GM21390 (cell line): ENCODE results near the gene MYH9.

ENCODE experiments used
- ATAC-seq: cut with Tn5 transposase; IDR thresholded peaks from one replicate; pipeline ENCODE4 v1.9.1; 2021; ENCODE audit not compliant: unreplicated experiment

The MYH9 gene

GRCh38 chr22:36386900-36387708 is 663 bp downstream of the MYH9 start:
- peak; percentile 24 for ATAC-seq

- ATAC-seq: no peak
Observed at GRCh38 chr22:36386351-36386899, 1.3 kb downstream of the MYH9 start.

GRCh38 chr22:36385491-36386350 is 2.0 kb downstream of the MYH9 start:
- ATAC-seq: no peak

- no peak for ATAC-seq
Observed at GRCh38 chr22:36384766-36385481, 2.8 kb downstream of the MYH9 start.

- peak; percentile 21 for ATAC-seq
Observed at GRCh38 chr22:36383110-36383581, 4.6 kb downstream of the MYH9 start.

- ATAC-seq: no peak
Observed at GRCh38 chr22:36381513-36382128, 6.1 kb downstream of the MYH9 start.

GRCh38 chr22:36379593-36380361 is 8.0 kb downstream of the MYH9 start:
- no peak for ATAC-seq

GRCh38 chr22:36378869-36379217 is 8.9 kb downstream of the MYH9 start:
- no peak for ATAC-seq

GRCh38 chr22:36378080-36378868 is 9.5 kb downstream of the MYH9 start:
- ATAC-seq: no peak

- ATAC-seq: no peak
Observed at GRCh38 chr22:36377022-36377631, 10.6 kb downstream of the MYH9 start.

GRCh38 chr22:36376265-36376664 is 11.5 kb downstream of the MYH9 start:
- ATAC-seq: no peak

GRCh38 chr22:36375071-36375980 is 12.4 kb downstream of the MYH9 start:
- no peak for ATAC-seq

- ATAC-seq: no peak
Observed at GRCh38 chr22:36374603-36375024, 13.2 kb downstream of the MYH9 start.

- no peak for ATAC-seq
Observed at GRCh38 chr22:36373258-36373579, 14.5 kb downstream of the MYH9 start.

- ATAC-seq: no peak
Observed at GRCh38 chr22:36371920-36372319, 15.8 kb downstream of the MYH9 start.

GRCh38 chr22:36369922-36370791 is 17.6 kb downstream of the MYH9 start:
- ATAC-seq: no peak
